Loucy (cell line): ENCODE results near the gene ZNF772.

Experiments used
- EZH2phosphoT487 ChIP-seq: fragments of 200-600 bp; IDR thresholded peaks from 2 replicates; pipeline ENCODE4 v1.6.1; 2018; ENCODE audit warnings: antibody characterized with exemption, mild to moderate bottlenecking, moderate library complexity, borderline replicate concordance
- TF ChIP-seq, protein P1 (sequence below): fragments of 200-600 bp; sonication (generic); conservative IDR thresholded peaks from 2 replicates; pipeline ENCODE4 v1.5.1; 2014; ENCODE audit warnings: mild to moderate bottlenecking, antibody characterized with exemption, low read length

DNA sequence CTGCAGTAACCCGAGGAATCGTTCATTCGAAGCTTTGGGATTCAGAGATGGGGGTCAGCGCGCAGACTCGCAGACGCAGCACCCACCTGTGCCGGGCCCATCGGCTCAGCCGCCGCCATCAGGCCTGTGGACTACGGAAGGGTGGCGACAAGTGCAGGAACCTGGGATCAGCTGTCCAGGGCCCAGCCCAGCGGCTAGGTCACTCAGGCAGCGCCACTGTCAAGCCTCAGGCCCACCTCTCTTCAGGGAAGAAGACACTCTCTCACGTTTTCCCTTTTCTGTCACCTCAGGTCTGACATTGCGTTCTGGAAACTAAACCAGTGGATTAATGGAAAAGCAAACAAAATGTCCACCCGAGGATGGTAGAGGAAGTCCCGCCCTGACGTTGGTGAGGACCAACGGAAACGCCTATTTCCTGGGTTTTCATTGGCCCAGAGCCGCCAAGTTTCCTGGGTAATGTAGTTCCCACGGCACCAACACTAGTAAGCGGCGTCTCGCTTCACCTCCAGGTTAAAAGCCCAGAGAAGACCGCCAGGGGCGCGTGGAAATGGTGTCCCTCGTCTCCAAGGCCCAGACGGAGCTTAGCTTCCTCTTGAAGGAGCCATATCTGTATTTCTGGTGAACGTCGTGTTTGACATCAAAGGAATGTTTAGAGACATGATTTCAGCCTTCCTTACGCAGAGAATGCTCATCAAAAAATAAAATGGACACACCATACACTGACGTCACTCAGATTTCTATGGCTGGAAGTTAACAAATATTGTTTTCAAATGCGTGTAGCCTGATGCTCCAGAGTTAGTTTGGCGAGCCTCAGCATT, at the start of gene ZNF772:
- TF ChIP-seq, protein P1, sequence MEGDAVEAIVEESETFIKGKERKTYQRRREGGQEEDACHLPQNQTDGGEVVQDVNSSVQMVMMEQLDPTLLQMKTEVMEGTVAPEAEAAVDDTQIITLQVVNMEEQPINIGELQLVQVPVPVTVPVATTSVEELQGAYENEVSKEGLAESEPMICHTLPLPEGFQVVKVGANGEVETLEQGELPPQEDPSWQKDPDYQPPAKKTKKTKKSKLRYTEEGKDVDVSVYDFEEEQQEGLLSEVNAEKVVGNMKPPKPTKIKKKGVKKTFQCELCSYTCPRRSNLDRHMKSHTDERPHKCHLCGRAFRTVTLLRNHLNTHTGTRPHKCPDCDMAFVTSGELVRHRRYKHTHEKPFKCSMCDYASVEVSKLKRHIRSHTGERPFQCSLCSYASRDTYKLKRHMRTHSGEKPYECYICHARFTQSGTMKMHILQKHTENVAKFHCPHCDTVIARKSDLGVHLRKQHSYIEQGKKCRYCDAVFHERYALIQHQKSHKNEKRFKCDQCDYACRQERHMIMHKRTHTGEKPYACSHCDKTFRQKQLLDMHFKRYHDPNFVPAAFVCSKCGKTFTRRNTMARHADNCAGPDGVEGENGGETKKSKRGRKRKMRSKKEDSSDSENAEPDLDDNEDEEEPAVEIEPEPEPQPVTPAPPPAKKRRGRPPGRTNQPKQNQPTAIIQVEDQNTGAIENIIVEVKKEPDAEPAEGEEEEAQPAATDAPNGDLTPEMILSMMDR = peak; percentile 74
- TF ChIP-seq EZH2phosphoT487 = no peak
